HepG2 (cell line): ENCODE results near the gene MYL12B. TPM values are rescaled to one million over a fixed set of nuclear protein-coding genes. Genes with fewer than 3 reads are reported as not detected.
A peak's percentile ranks its signal among the peaks of the same experiment; 100 is the strongest.

Experiments
- ATF1 ChIP-seq: IDR thresholded peaks from 2 replicates; pipeline ENCODE4 v1.6.1; 2016; ENCODE audit warnings: mild to moderate bottlenecking, control low read depth
- CBX1 ChIP-seq: IDR thresholded peaks from one replicate; pipeline ENCODE4 v1.6.1; 2016; ENCODE audit warnings: antibody characterized with exemption, low read depth
- HCFC1 ChIP-seq: fragments of 150-350 bp; IDR thresholded peaks from 2 replicates; pipeline ENCODE4 v1.6.1; 2014; ENCODE audit warnings: low read depth, low read length
- MAFG ChIP-seq: sonication (generic); formaldehyde crosslinking; IDR thresholded peaks from 2 replicates; pipeline ENCODE4 v1.5.1; 2020; ENCODE audit warnings: mild to moderate bottlenecking, missing genetic modification reagents
- MLLT10 ChIP-seq: sonication (generic); formaldehyde crosslinking; IDR thresholded peaks from 2 replicates; pipeline ENCODE4 v1.4.0; 2020; ENCODE audit warnings: missing genetic modification reagents
- NBN ChIP-seq: fragments of 450-650 bp; conservative IDR thresholded peaks from 2 replicates; pipeline ENCODE4 v1.6.1; 2017
- PHB2 ChIP-seq: fragments of 450-650 bp; IDR thresholded peaks from 2 replicates; pipeline ENCODE4 v1.6.1; 2018; ENCODE audit not compliant: partially characterized antibody
- REL ChIP-seq: sonication (generic); formaldehyde crosslinking; conservative IDR thresholded peaks from 2 replicates; pipeline ENCODE4 v1.8.0; 2022; ENCODE audit warnings: mild to moderate bottlenecking, missing genetic modification reagents, moderate library complexity
- RXRB ChIP-seq: IDR thresholded peaks from 2 replicates; pipeline ENCODE4 v1.6.1; 2016; ENCODE audit warnings: borderline replicate concordance, missing genetic modification reagents, missing compliant biosample characterization
- STAG1 ChIP-seq: sonication (generic); formaldehyde crosslinking; IDR thresholded peaks from 2 replicates; pipeline ENCODE4 v1.4.0; 2020; ENCODE audit warnings: missing genetic modification reagents
- XBP1 ChIP-seq: sonication (generic); formaldehyde crosslinking; IDR thresholded peaks from 2 replicates; pipeline ENCODE4 v1.5.0; 2020; ENCODE audit warnings: missing genetic modification reagents
- ZNF225 ChIP-seq: sonication (generic); formaldehyde crosslinking; IDR thresholded peaks from 2 replicates; pipeline ENCODE4 v1.4.0; 2020; ENCODE audit warnings: mild to moderate bottlenecking, missing genetic modification reagents
- ZNF253 ChIP-seq: sonication (generic); formaldehyde crosslinking; IDR thresholded peaks from 2 replicates; pipeline ENCODE4 v1.8.0; 2022; ENCODE audit warnings: mild to moderate bottlenecking, missing genetic modification reagents, borderline replicate concordance
- ZNF30 ChIP-seq: sonication (generic); formaldehyde crosslinking; IDR thresholded peaks from 2 replicates; pipeline ENCODE4 v1.5.0; 2020; ENCODE audit warnings: mild to moderate bottlenecking, missing genetic modification reagents
- ZNF33B ChIP-seq: sonication (generic); formaldehyde crosslinking; IDR thresholded peaks from 2 replicates; pipeline ENCODE4 v1.5.1; 2020; ENCODE audit warnings: mild to moderate bottlenecking, missing genetic modification reagents
- ZNF569 ChIP-seq: sonication (generic); formaldehyde crosslinking; IDR thresholded peaks from 2 replicates; pipeline ENCODE4 v1.5.0; 2020; ENCODE audit warnings: mild to moderate bottlenecking, missing genetic modification reagents, moderate library complexity, borderline replicate concordance
- ZNF768 ChIP-seq: sonication (generic); formaldehyde crosslinking; IDR thresholded peaks from 2 replicates; pipeline ENCODE4 v1.4.0; 2020; ENCODE audit warnings: missing genetic modification reagents
- ZNF776 ChIP-seq: sonication (generic); formaldehyde crosslinking; IDR thresholded peaks from 2 replicates; pipeline ENCODE4 v1.4.0; 2020; ENCODE audit warnings: mild to moderate bottlenecking, missing genetic modification reagents
- polyA plus RNA-seq, 8 experiments: library from polyadenylated mRNA; depleted of rRNA in 3 of 8; stranded (reverse) in 7 of 8; unstranded in 1 of 8; fragments of >200 nt; fragmentation: Illumina TruSeq in 4 of 8; extraction: Trizol in 4 of 8; gene quantifications; 2 replicates each; pipeline versions ENCODE4 v1.2.1 to v1.2.3, GENCODE V29; 2011 to 2016; ENCODE audit warnings: low read depth in 4 of 8, missing spikeins in 1 of 8, mixed read lengths in 1 of 8; ENCODE audit not compliant: insufficient read depth in 1 of 8
- total RNA-seq, 5 experiments: library from RNA; depleted of rRNA; stranded (reverse); fragments of >200 nt; fragmentation: Illumina TruSeq; extraction: Trizol; gene quantifications; 2 replicates each; pipeline ENCODE4 v1.2.3, GENCODE V29; 2016; ENCODE audit warnings: low read depth in 1 of 5
- TF ChIP-seq, protein P1 (sequence below): sonication (generic); formaldehyde crosslinking; IDR thresholded peaks from 2 replicates; pipeline ENCODE4 v1.8.1; 2023; ENCODE audit warnings: mild to moderate bottlenecking, moderate library complexity, missing genetic modification reagents
- TF ChIP-seq, protein P2 (sequence below): sonication (generic); formaldehyde crosslinking; IDR thresholded peaks from 2 replicates; pipeline ENCODE4 v1.5.0; 2020; ENCODE audit warnings: mild to moderate bottlenecking, missing genetic modification reagents
- TF ChIP-seq, protein P3 (sequence below): IDR thresholded peaks from 2 replicates; pipeline ENCODE4 v1.6.1; 2016; ENCODE audit warnings: control low read depth

The MYL12B gene
- total and polyA plus RNA-seq, 2 of the 13 experiments (the other 11 are each of a cell fraction or from before 2014, with no cell fraction given), result 265 to 340 TPM

DNA sequence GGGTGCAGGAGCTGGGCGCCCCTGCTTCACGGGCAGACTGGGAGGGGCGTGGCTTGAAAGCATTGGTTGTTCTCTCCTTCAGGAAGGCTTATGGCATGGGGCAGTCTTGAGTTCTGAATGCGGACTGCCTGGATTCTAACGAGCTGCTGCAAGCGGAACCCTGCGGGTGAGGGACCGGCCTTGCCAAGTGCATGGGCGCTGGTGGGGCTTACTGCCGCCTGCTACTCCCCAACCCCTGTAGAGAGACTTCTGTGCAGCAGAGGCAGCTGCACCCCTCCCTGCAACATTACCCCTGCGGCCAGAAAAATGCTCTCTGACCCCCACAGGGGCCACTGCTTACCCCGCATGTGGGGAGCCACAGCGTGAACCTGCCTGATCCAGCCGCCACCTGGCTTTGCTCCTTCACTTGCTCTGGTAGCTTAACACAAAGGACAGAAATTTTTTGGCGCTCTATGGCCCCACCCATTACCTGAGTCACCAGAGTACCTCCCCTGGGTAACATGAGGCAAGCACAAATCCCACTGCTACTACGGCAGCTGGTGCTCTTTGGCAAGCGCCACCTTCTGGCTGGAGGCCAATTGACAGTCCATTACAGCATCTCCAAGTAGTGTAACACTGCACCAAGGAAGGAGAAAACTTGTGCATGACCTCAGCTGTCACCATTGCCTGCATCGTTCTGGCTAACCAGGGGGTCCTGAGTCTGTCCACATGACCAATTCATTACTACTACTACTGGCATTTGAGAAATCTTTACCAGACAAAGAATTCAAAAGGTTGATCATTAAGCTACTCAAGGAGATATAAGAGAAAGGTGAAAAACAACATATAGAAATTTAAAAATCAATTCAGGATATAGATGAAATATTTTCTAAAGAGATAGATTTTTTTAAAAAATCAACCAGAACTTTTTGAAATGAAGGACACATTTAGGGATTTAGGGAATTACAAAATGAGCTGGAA, 35.4 kb downstream of the MYL12B start (continued):
- no peak for TF ChIP-seq ZNF33B (CRISPR knock-in tag)
- TF ChIP-seq HCFC1, result no peak
- TF ChIP-seq MLLT10 (CRISPR knock-in tag), result no peak
- TF ChIP-seq ATF1, result 0 out of 2 replicates have a peak, but pooled peaks have one; percentile 57
- 0 out of 2 replicates have a peak, but pooled peaks have one; percentile 42 for TF ChIP-seq MAFG (CRISPR knock-in tag)
- TF ChIP-seq XBP1, result no peak
- TF ChIP-seq STAG1 (CRISPR knock-in tag), result peak; percentile 48
- TF ChIP-seq CBX1, result peak; percentile 96
- no peak for TF ChIP-seq ZNF225 (CRISPR knock-in tag)
- TF ChIP-seq ZNF776, result 0 out of 2 replicates have a peak, but pooled peaks have one; percentile 59
- TF ChIP-seq ZNF569 (CRISPR knock-in tag), result no peak
- TF ChIP-seq, protein P1, sequence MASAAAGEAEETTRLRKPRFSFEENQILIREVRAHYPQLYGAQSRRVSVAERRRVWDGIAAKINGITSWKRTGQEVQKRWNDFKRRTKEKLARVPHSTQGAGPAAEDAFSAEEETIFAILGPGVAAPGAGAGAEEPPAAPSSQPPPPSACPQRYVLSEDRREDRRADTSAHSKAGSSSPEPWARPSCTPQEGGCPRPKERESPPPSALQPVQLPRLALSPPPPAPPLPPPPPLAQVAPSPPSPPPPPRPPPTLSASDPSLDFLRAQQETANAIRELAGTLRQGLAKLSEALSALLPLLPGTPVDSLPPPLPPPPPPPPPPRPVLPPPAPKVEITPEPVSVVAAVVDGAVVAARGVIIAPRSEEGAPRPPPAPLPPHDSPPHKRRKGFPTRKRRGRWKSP (CRISPR knock-in tag), result 0 out of 2 replicates have a peak, but pooled peaks have one; percentile 12
- no peak for TF ChIP-seq NBN
- TF ChIP-seq ZNF768, result no peak; the same call in 1 of the 2 replicates
- no peak for TF ChIP-seq REL (CRISPR knock-in tag)
- TF ChIP-seq, protein P2, sequence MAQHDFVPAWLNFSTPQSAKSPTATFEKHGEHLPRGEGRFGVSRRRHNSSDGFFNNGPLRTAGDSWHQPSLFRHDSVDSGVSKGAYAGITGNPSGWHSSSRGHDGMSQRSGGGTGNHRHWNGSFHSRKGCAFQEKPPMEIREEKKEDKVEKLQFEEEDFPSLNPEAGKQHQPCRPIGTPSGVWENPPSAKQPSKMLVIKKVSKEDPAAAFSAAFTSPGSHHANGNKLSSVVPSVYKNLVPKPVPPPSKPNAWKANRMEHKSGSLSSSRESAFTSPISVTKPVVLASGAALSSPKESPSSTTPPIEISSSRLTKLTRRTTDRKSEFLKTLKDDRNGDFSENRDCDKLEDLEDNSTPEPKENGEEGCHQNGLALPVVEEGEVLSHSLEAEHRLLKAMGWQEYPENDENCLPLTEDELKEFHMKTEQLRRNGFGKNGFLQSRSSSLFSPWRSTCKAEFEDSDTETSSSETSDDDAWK, result no peak
- no peak for TF ChIP-seq ZNF253
- TF ChIP-seq, protein P3, sequence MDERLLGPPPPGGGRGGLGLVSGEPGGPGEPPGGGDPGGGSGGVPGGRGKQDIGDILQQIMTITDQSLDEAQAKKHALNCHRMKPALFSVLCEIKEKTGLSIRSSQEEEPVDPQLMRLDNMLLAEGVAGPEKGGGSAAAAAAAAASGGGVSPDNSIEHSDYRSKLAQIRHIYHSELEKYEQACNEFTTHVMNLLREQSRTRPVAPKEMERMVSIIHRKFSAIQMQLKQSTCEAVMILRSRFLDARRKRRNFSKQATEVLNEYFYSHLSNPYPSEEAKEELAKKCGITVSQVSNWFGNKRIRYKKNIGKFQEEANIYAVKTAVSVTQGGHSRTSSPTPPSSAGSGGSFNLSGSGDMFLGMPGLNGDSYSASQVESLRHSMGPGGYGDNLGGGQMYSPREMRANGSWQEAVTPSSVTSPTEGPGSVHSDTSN, result no peak
- peak; percentile 63 for TF ChIP-seq RXRB
- no peak for TF ChIP-seq ZNF30 (CRISPR knock-in tag)
- TF ChIP-seq PHB2, result no peak
